CD4-positive, CD25-positive, alpha-beta regulatory T cell (primary cell): ENCODE measurements around the gene PUDP. TPM values are rescaled to one million over a fixed set of nuclear protein-coding genes. Genes with fewer than 3 reads are reported as not detected.
"Not testable (repeated sequence)": the region's sequence is repeated elsewhere in the genome, so short reads cannot be mapped to it uniquely, and the experiment has no call there.

Source experiments
- ATAC-seq, 2 donors: fragments of 150-1000 bp; cut with Tn5 transposase; one replicate each; pipeline ENCODE4 v1.10.0; 2021; ENCODE audit warnings: low read depth in 2 of 2, moderate number of reproducible peaks in 2 of 2, moderate library complexity in 1 of 2
- DNase-seq, 3 donors: peaks; one replicate each; pipeline versions ENCODE4 v3.0.0 to v3.0.0-alpha.2; 2012 to 2022; ENCODE audit warnings: mixed read lengths in 1 of 3
- H3K27ac ChIP-seq: one replicate; pipeline ENCODE4 v1.7.0; 2013; ENCODE audit warnings: mild to moderate bottlenecking, low read length; ENCODE audit not compliant: insufficient read depth, poor library complexity, severe bottlenecking
- H3K27me3 ChIP-seq: one replicate; pipeline ENCODE4 v1.7.0; 2013; ENCODE audit warnings: low read length; ENCODE audit not compliant: control insufficient read depth, insufficient read depth
- H3K36me3 ChIP-seq: one replicate; pipeline ENCODE4 v1.7.0; 2013; ENCODE audit warnings: mild to moderate bottlenecking, low read length, moderate library complexity; ENCODE audit not compliant: control insufficient read depth, insufficient read depth
- H3K4me1 ChIP-seq: 2 replicates; pipeline ENCODE4 v1.7.0; 2013; ENCODE audit warnings: mild to moderate bottlenecking, low read length; ENCODE audit not compliant: insufficient read depth, control insufficient read depth, poor library complexity, severe bottlenecking
- H3K4me3 ChIP-seq: one replicate; pipeline ENCODE4 v1.7.0; 2013; ENCODE audit warnings: low read depth, mild to moderate bottlenecking, low read length, moderate library complexity
- H3K9me3 ChIP-seq, 2 experiments: 1 replicate in 1 of 2; 2 replicates in 1 of 2; pipeline ENCODE4 v1.7.0; 2013; ENCODE audit warnings: low read length in 2 of 2, mild to moderate bottlenecking in 1 of 2, moderate library complexity in 1 of 2; ENCODE audit not compliant: control insufficient read depth in 2 of 2
- H3K27ac Mint-ChIP-seq, 3 donors: one replicate each; pipeline ENCODE4 v1.8.0; 2020 to 2022; ENCODE audit warnings: mild to moderate bottlenecking in 3 of 3, mixed read lengths in 3 of 3, moderate library complexity in 2 of 3
- H3K27me3 Mint-ChIP-seq: one replicate; pipeline ENCODE4 v1.8.0; 2022; ENCODE audit warnings: mild to moderate bottlenecking, mixed read lengths
- H3K36me3 Mint-ChIP-seq: one replicate; pipeline ENCODE4 v1.8.0; 2020; ENCODE audit warnings: mixed read lengths
- H3K4me1 Mint-ChIP-seq, 4 donors: one replicate each; pipeline ENCODE4 v1.8.0; 2020 to 2022; ENCODE audit warnings: mixed read lengths in 4 of 4, mild to moderate bottlenecking in 1 of 4
- H3K4me3 Mint-ChIP-seq, 4 donors: one replicate each; pipeline ENCODE4 v1.8.0; 2020 to 2022; ENCODE audit warnings: mild to moderate bottlenecking in 4 of 4, mixed read lengths in 4 of 4, moderate library complexity in 3 of 4
- H3K9me3 Mint-ChIP-seq, 7 donors: one replicate each; pipeline ENCODE4 v1.8.0; 2020 to 2022; ENCODE audit warnings: mixed read lengths in 7 of 7, mild to moderate bottlenecking in 3 of 7, moderate library complexity in 2 of 7
- polyA plus RNA-seq, 4 donors: library from polyadenylated mRNA; unstranded; fragments of 300-500 nt; fragmentation: Illumina TruSeq; gene quantifications; one replicate each; pipeline ENCODE4 v1.2.3, GENCODE V29; 2021
- total RNA-seq: library from RNA; stranded (reverse); gene quantifications from one replicate; pipeline ENCODE4 v1.2.3, GENCODE V29; 2022

The PUDP gene
- total and polyA plus RNA-seq, 5 donors from 2014 or later: 14.9 to 26.4 (median 21.4) TPM

- H3K27me3 Mint-ChIP-seq, H3K27ac Mint-ChIP-seq, H3K9me3 ChIP-seq, H3K27ac ChIP-seq, H3K4me3 ChIP-seq, H3K36me3 ChIP-seq, H3K4me1 ChIP-seq, H3K9me3 Mint-ChIP-seq, ATAC-seq, H3K4me1 Mint-ChIP-seq, DNase-seq, H3K36me3 Mint-ChIP-seq, H3K27me3 ChIP-seq, H3K4me3 Mint-ChIP-seq: not testable (repeated sequence)
These were observed 30.9 kb upstream of the PUDP start for GRCh38 chrX:7178859-7179258.

- H3K4me1 Mint-ChIP-seq: no peaks in the 10 kb centered on the region
- peak; percentile 1 to 45 (median 13) for DNase-seq
- no peak for ATAC-seq
- H3K9me3 Mint-ChIP-seq: peaks cover 0 to 7% (median 0%) of the 10 kb centered on the region in 7 donors
- Histone ChIP-seq H3K36me3 (no peaks in the 10 kb centered on the region), H3K4me1 (no peaks in the 10 kb centered on the region), H3K27ac (no peak overlapping the region), H3K27me3 (no peaks in the 10 kb centered on the region), H3K4me3 (no peak overlapping the region), H3K9me3 (no peaks in the 10 kb centered on the region)
- no peak overlapping the region for H3K4me3 Mint-ChIP-seq
- H3K27me3 Mint-ChIP-seq: no peaks in the 10 kb centered on the region
- no peak overlapping the region for H3K27ac Mint-ChIP-seq
- H3K36me3 Mint-ChIP-seq: no peaks in the 10 kb centered on the region
These were observed 22.9 kb upstream of the PUDP start for GRCh38 chrX:7170898-7171297.

- no peaks in the 10 kb centered on the region for H3K27me3 ChIP-seq
- H3K36me3 ChIP-seq: no peaks in the 10 kb centered on the region
- H3K4me1 ChIP-seq: no peaks in the 10 kb centered on the region
- ATAC-seq (no peak), DNase-seq (no peak)
- H3K9me3 ChIP-seq: no peaks in the 10 kb centered on the region
- Mint-ChIP-seq H3K27ac (no peak overlapping the region), H3K4me3 (no peak overlapping the region), H3K9me3 (peaks cover 0 to 7% (median 0%) of the 10 kb centered on the region in 7 donors), H3K4me1 (no peaks in the 10 kb centered on the region), H3K36me3 (no peaks in the 10 kb centered on the region), H3K27me3 (no peaks in the 10 kb centered on the region)
- H3K4me3 ChIP-seq: no peak overlapping the region
- no peak overlapping the region for H3K27ac ChIP-seq
These were observed 21.7 kb upstream of the PUDP start for GRCh38 chrX:7169627-7170026.

- DNase-seq (no peak), ATAC-seq (no peak)
- Mint-ChIP-seq H3K27me3 (no peaks in the 10 kb centered on the region), H3K4me3 (no peak overlapping the region), H3K9me3 (peaks cover 0 to 7% (median 0%) of the 10 kb centered on the region in 7 donors), H3K4me1 (no peaks in the 10 kb centered on the region), H3K27ac (peak overlapping the region in 1 of 3 donors; percentile 16), H3K36me3 (no peaks in the 10 kb centered on the region)
- Histone ChIP-seq H3K27ac (no peak overlapping the region), H3K27me3 (no peaks in the 10 kb centered on the region), H3K4me1 (no peaks in the 10 kb centered on the region), H3K4me3 (no peak overlapping the region), H3K36me3 (no peaks in the 10 kb centered on the region), H3K9me3 (no peaks in the 10 kb centered on the region)
These were observed 20.4 kb upstream of the PUDP start for GRCh38 chrX:7168371-7168770.

- Histone ChIP-seq H3K27me3 (no peaks in the 10 kb centered on the region), H3K9me3 (no peaks in the 10 kb centered on the region), H3K4me3 (no peak overlapping the region), H3K4me1 (no peaks in the 10 kb centered on the region), H3K36me3 (no peaks in the 10 kb centered on the region), H3K27ac (no peak overlapping the region)
- no peak for DNase-seq
- Mint-ChIP-seq H3K9me3 (peaks cover 0 to under 1% (median 0%) of the 10 kb centered on the region in 7 donors), H3K4me3 (no peak overlapping the region), H3K4me1 (peaks cover 0 to 7% (median 0%) of the 10 kb centered on the region in 4 donors), H3K36me3 (no peaks in the 10 kb centered on the region), H3K27me3 (no peaks in the 10 kb centered on the region), H3K27ac (no peak overlapping the region)
- ATAC-seq: no peak
These were observed 16.2 kb upstream of the PUDP start for GRCh38 chrX:7164174-7164573.

- Mint-ChIP-seq H3K27me3 (no peaks in the 10 kb centered on the region), H3K9me3 (no peaks in the 10 kb centered on the region), H3K4me1 (peaks cover 0 to 7% (median 0%) of the 10 kb centered on the region in 4 donors), H3K36me3 (no peaks in the 10 kb centered on the region), H3K27ac (no peak overlapping the region), H3K4me3 (no peak overlapping the region)
- Histone ChIP-seq H3K4me3 (no peak overlapping the region), H3K9me3 (no peaks in the 10 kb centered on the region), H3K27me3 (no peaks in the 10 kb centered on the region), H3K27ac (no peak overlapping the region), H3K36me3 (no peaks in the 10 kb centered on the region), H3K4me1 (no peaks in the 10 kb centered on the region)
- ATAC-seq (no peak), DNase-seq (no peak)
These were observed 15.3 kb upstream of the PUDP start for GRCh38 chrX:7163146-7163677.

GRCh38 chrX:7159149-7159861 is 11.4 kb upstream of the PUDP start:
- no peak for DNase-seq
- no peak overlapping the region for H3K4me3 ChIP-seq

GRCh38 chrX:7158468-7158990 is 10.6 kb upstream of the PUDP start:
- Histone ChIP-seq H3K36me3 (no peaks in the 10 kb centered on the region), H3K27me3 (no peaks in the 10 kb centered on the region), H3K27ac (no peak overlapping the region), H3K9me3 (no peaks in the 10 kb centered on the region), H3K4me1 (no peaks in the 10 kb centered on the region), H3K4me3 (no peak overlapping the region)
- ATAC-seq: no peak
- no peaks in the 10 kb centered on the region for H3K27me3 Mint-ChIP-seq
- H3K27ac Mint-ChIP-seq: no peak overlapping the region
- H3K4me1 Mint-ChIP-seq: peaks cover 0 to 7% (median 0%) of the 10 kb centered on the region in 4 donors
- H3K36me3 Mint-ChIP-seq: no peaks in the 10 kb centered on the region
- H3K4me3 Mint-ChIP-seq: no peak overlapping the region
- no peak for DNase-seq
- peaks cover 0 to 3% (median 0%) of the 10 kb centered on the region in 7 donors for H3K9me3 Mint-ChIP-seq

More at GRCh38 chrX:7159149-7159861, 11.4 kb upstream of the PUDP start:
- Mint-ChIP-seq H3K27me3 (no peaks in the 10 kb centered on the region), H3K27ac (peak overlapping the region in 1 of 3 donors; percentile 20), H3K4me1 (peaks cover 0 to 7% (median 0%) of the 10 kb centered on the region in 4 donors), H3K4me3 (no peak overlapping the region), H3K9me3 (peaks cover 0 to 3% (median 0%) of the 10 kb centered on the region in 7 donors), H3K36me3 (no peaks in the 10 kb centered on the region)
- Histone ChIP-seq H3K36me3 (no peaks in the 10 kb centered on the region), H3K4me1 (no peaks in the 10 kb centered on the region), H3K9me3 (no peaks in the 10 kb centered on the region), H3K27me3 (no peaks in the 10 kb centered on the region), H3K27ac (no peak overlapping the region)
- no peak for ATAC-seq
